Activated naive CD4-positive, alpha-beta T cell treated with anti-CD3 and anti-CD28 coated beads, Interleukin-2, amount 50 U/mL, for 16 hours (primary cell): ENCODE data around the gene SLC6A3.

Source experiments
- DNase-seq: peaks from one replicate; pipeline ENCODE4 v3.0.0-alpha.2; 2020

The SLC6A3 gene

DNA sequence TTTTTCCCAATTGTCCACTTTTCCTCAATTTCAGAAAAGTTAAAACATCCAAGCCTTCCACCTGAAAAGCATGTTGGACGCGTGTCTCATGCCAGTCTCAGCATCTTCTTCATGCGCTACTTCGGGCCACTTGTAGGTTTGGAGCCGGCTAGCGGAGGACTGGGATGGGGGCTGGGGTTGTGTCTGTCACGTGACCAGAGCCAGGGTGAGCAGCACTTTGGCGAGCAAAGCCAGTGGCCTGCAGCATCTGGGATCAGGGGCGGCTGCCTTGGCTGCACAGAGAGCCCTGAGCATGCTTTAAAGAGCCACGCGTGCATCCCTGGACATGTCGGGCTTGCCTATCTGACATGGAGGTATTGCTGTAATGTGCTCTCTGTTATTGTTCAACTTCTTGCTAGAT, 41.2 kb downstream of the SLC6A3 start:
- DNase-seq, result peak; percentile 3

DNA sequence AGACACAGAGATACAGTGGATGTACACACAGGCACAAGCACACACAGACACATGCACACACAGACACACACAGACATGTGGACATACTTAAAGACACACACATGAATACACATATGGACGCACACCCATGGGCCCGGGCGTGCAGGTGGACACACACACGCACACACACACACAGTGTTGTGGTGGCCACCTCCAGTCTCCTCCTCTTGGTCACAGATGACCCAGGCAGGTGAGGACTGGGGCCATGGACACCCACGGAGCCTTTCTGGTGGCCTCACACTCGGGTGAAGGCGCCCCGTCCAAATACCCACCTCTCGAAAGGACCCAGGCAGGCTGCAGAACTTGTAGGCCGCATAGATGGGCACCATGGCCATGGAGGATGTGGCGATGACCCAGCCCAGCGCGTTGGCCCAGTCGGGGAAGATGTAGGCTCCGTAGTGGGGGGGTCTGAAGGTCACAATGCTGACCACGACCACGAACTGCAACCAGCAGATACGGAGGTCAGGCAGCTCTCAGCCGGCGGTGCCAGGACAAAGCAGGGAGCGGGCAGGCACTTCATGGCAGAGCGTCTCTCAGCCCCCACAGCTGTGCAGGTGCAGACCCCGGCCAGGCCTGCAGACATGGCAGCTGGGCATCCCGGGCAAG, 42.5 kb downstream of the SLC6A3 start:
- DNase-seq, result no peak

GRCh38 chr5:1401536-1402138, 43.6 kb downstream of the SLC6A3 start:
- DNase-seq, result no peak

DNA sequence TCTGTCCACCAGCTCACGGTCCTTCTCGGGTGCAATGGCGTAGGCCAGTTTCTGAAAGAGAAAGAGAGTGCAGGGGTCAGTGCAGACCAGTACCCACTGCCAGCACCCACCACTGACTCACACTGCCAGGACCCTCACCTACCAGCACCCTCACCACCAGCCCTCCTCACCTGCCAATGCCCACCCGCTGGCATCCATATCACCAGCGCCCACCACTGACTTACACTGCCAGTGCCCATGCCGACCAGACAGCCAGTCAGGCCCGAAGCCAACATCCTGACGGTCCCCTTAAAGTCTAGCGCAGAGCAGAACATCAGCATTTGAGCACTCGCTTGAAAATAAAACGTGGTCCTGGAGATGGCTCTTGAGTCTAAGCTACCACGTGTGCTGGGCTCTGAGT, 44.3 kb downstream of the SLC6A3 start:
- DNase-seq, result no peak

DNA sequence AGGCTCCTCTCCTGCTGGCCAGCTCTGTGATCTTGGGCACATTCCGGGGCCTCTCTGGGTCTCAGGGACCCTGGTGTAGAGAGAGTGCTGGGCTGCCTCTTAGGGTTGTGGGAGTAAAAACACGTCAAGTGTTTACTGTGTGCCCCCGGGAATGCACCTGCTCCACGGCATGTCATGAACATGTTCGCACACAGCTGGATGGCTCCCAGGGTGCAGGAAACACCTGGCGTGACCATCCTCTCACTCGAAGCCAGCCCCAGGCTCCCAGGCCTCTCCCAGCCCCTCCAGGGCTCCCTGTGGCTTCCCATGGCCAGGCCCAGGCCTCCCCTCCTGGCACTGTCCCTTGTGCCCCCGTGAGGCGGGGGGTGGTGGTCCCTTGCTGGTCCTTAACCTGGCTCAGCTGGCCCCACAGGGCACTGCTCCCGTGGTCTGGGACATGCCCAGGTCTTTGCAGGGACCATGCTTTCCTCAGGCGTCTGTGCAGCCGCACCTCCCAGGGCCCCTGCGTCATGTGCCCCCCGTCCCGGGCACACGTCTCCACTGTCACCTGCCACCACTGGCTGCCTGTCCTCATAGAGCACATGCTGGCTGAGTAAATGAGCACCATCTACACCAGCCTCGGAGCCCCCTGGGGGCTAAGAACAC, 44.9 kb downstream of the SLC6A3 start:
- no peak for DNase-seq

- no peak for DNase-seq
Observed at GRCh38 chr5:1399737-1400136, 45.5 kb downstream of the SLC6A3 start.

DNA sequence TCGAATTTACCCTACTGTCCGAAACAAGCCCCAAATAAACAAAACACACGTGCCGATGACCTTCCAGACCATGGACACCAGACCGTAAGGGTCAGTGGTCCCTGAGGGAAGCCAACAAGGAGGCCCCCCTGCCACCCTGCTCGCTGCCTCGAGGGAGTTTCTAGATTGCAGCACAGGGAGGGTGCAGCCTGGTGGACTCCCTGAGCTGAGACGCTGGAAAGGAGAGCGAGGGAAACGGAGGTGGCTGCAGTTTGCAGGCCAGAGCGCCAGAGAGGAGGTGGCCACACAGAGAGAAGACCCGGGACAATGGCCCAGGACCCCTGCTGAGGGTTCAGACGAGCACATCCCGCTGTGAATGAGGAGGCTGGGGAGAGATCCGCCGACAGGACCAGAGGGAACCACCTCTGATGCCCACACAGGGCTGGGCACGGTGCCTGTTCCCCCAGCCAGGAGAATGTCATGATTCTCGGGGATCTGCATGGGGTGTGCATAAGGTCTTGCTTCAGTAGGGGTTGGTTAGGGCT, 48.9 kb downstream of the SLC6A3 start:
- no peak for DNase-seq

GRCh38 chr5:1394881-1395860, 50.1 kb downstream of the SLC6A3 start:
- DNase-seq, result no peak

DNA sequence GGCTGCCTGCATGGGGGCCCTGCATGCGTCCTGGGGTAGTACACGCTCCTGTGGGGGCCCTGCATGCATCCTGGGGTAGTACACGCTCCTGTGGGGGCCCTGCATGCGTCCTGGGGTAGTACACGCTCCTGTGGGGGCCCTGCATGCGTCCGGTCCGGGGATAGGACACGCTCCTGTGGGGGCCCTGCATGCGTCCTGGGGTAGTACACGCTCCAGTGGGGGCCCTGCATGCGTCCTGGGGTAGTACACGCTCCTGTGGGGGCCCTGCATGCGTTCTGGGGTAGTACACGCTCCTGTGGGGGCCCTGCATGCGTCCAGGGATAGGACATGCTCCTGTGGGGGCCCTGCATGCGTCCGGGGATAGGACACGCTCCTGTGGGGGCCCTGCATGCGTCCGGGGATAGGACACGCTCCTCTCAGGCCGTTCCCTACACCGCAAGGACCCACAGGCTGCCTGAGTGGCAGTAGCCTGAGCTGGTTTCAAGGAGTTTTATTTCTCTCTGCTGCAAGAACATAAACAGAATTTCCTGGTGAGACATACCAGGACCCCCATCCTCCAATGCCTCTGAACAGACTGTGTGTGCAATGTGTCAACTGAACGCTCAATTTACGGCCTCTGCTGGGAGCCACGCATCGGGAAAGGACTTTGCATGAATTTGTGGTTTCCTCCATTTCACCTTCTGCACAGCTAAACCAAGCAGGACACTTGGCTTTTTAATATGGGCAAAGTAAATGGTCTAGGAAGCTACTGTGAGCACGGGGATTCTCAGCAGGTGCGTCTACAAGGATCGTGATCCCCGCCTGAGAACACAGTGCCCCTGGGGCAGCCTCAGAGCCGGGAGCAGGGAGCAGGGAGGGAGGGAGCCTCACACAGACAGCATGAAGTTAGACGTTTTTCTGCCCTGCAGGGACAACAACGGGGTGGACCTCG, 51.4 kb downstream of the SLC6A3 start:
- no peak for DNase-seq

DNA sequence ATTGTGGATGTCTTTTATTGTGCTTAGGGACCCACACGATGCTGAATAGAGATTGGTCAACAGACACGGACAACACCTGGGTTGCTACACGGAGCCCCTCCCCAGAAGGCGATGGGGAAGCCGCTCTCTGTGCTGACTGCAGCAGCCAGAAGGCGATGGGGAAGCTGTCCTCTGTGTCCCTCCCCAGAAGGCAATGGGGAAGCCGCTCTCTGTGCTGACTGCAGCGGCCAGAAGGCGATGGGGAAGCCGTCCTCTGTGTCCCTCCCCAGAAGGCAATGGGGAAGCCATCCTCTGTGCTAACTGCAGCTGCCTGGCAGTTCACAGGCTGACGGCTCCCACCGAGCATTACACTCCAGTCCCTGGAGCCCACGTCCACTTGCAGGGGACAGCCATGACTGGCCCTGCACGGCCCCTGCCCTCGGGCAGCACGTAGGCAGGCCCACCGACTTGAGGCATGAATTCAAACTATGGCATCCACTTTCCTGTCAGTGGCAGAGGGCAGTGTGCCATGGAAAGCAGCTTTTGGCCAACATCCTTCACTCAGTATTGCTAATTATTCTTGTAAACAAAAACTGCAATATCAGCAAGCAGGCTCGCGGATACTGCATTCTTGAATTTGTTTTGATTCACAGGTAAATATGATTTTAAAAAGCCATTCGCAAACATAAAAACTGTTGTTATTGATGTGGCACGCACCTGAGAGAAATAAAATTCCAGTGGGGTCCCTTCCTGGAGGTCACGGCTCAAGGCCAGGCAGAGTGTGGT, 52.3 kb downstream of the SLC6A3 start:
- DNase-seq, result no peak

GRCh38 chr5:1392261-1392660, 53.0 kb downstream of the SLC6A3 start:
- no peak for DNase-seq

DNA sequence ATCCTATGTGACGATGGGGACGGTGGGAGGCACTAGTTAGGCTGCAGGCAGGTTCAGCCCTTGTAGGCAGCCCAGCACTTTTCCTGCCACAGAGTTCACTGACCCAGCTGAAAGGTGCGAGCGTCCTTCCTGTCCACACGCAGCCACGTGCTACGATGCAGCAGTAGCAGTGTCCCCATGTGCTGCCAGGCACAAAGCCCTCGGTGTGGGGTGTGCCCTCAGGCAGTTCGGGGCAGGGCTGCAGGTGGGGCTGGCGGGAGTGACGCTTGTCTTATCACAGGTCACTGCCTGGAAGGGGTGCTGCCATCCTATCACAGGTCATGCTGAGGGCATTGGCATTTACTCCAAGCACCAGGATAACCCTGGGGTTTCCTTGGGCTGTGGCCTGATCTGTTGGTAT, 53.5 kb downstream of the SLC6A3 start:
- DNase-seq, result no peak

- no peak for DNase-seq
Observed at GRCh38 chr5:1390861-1391600, 54.2 kb downstream of the SLC6A3 start.

DNA sequence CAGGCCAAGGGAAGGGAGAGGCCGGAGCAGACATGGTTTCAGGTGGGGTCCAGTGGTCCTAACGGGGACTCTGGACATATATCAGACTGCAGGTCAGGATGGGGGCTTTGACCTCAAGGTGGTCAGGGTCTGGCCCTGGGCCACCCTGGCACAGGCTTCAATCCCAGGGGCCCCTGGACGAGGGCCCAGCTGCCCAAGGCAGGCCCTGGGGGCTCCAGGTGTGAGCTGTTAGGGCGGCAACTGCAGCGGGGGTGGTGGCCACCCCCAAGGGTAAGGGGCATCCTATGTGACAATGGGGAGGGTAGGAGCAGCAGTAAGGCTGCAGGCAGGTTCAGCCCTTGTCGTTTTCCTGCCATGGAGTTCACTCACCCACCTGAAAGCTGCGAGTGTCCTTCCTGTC, 54.9 kb downstream of the SLC6A3 start:
- no peak for DNase-seq

DNA sequence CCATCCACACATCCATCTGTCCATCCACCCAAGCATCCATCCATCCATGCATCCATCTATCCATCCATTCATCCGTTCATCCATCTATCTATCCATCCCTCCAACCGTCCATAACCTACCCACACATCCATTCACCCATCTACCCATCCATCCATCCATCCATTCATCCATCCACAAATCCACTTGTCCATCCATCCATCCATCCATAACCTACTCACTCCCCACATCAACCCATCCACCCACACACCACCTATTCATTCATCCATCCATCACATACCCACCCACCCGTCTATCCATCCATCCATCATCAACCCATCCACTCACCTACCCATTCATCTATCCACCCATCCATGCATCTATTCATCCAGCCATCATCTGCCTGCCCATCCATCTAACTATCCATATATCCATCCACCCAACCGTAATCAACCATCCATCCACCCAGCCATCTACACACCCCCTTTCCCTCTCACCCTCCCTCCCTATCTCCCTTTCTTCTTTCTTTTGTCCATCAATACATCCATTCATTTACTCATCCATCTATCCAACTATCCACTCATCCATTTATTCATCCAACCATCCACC, 56.8 kb downstream of the SLC6A3 start:
- no peak for DNase-seq

DNA sequence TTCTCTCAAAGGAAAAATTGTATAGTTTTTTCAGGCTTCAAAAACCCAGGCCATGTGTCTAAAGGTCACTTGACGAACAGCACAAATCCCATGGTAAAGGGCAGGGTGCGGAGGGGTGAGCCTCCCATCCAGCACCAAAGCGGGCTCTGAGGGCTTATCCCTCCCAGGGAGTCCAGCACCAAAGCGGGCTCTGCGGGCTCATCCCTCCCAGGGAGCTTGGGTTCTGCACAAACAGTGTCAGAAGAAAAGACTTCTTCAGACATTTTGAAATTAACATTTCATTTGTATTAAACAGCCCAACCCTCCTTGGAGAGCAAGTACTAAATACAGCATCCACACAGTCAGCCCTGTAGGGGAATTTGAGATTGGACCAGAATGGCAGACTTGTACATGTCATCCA, 57.4 kb downstream of the SLC6A3 start:
- no peak for DNase-seq

DNA sequence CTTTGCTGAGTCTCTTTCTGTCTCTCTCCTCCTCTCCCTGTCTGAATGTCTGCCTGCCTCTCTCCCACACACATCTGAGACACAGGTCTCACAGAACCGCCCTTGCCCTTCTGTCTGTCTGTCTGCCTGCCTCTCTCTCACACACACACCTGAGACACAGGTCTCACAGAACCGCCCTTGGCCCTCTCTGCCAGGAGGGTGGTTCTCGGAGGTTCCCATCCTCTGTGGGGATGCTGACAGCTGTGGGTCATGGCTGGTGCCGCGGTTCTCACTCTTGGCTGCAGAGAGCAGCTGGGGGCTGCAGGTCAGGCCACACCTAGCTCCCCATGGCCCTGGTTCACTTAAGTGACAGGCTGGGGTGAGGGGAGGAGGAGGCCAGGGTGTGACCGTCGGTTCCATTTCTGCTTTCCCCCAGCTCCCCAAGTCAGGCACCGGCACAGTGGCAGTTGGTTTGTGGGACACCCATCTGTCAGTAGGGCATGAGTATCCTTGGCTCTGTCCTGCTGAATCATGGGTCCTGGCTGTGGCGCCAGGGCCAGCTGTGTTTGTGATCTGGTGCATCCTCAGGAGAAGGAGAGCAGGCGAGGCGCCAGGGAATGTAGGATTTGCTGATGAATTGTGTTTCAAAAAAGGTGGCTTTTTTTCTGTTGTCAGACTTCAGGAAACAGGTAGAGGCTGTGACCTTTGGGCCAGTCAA, 58.0 kb downstream of the SLC6A3 start:
- DNase-seq, result no peak

- peak; percentile 69 for DNase-seq
Observed at GRCh38 chr5:1386274-1386717, 58.9 kb downstream of the SLC6A3 start.
